Type B pancreatic cell (in vitro differentiated cells): ENCODE results near the gene TUBB6. TPM values are rescaled to one million over a fixed set of nuclear protein-coding genes. Genes with fewer than 3 reads are reported as not detected.
A peak's percentile ranks its signal among the peaks of the same experiment; 100 is the strongest.

ENCODE experiments used
- DNase-seq: peaks from one replicate; pipeline ENCODE4 v3.0.0; 2021; ENCODE audit warnings: mixed read lengths; ENCODE audit not compliant: unreplicated experiment; ENCODE audit errors: extremely low spot score
- H3K27ac Mint-ChIP-seq: 2 replicates; pipeline ENCODE4 v1.8.0; 2021; ENCODE audit warnings: mild to moderate bottlenecking, mixed read lengths
- H3K27me3 Mint-ChIP-seq: 2 replicates; pipeline ENCODE4 v1.8.0; 2021; ENCODE audit warnings: mixed read lengths
- H3K36me3 Mint-ChIP-seq: 2 replicates; pipeline ENCODE4 v1.8.0; 2021; ENCODE audit warnings: mixed read lengths
- H3K4me1 Mint-ChIP-seq: one replicate; pipeline ENCODE4 v1.8.0; 2021; ENCODE audit warnings: mixed read lengths; ENCODE audit not compliant: unreplicated experiment
- H3K4me3 Mint-ChIP-seq: 2 replicates; pipeline ENCODE4 v1.8.0; 2021; ENCODE audit warnings: mild to moderate bottlenecking, mixed read lengths
- H3K9me3 Mint-ChIP-seq: 2 replicates; pipeline ENCODE4 v1.8.0; 2021; ENCODE audit warnings: mixed read lengths
- total RNA-seq: library from RNA; stranded (reverse); gene quantifications from 2 replicates; pipeline ENCODE4 v1.2.1, GENCODE V29; 2021; ENCODE audit warnings: low replicate concordance
- TF ChIP-seq, protein P1 (sequence below): fragments of 200-600 bp; sonication (generic); conservative IDR thresholded peaks from 2 replicates; pipeline ENCODE4 v1.5.0; 2021; ENCODE audit warnings: antibody characterized with exemption, mild to moderate bottlenecking

TUBB6 gene
- total RNA-seq, 1 donor from 2014 or later = 83.8 TPM

DNA sequence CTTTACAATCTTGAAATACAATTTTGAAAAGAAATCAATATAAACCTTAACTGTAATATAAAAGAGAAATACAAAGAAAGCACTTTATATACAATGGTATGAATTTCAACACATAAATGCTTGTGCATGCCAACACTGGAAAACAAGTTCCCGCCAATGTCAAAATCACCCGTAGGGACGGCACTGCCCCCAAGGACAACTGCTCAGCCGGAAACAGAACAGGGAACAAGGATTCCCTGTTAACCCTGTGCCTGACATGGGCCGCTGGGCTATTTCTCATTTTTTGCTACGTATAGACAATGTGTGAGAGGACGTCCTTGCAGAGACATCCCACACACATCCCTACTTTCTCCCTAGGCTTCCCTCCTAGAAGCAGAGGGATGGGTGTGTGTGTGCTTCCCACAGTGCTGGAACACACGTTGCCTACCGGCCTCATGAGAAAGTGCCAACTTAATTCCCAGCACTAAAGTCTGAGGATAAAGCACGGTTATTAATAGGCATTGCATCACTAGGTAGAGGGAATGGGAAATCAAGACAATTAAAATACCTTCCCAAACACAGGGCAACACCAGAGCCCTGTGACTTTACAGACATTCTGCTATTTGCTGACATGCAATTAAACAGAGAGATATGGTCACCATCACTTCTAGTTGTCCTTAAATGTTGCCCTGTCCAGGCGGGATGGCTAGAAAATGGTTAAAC, 54.6 kb downstream of the TUBB6 start:
- Mint-ChIP-seq H3K27ac (no peak overlapping the region), H3K9me3 (no peaks in the 10 kb centered on the region), H3K36me3 (peaks cover 27% of the 10 kb centered on the region), H3K4me3 (no peak overlapping the region), H3K4me1 (no peaks in the 10 kb centered on the region), H3K27me3 (no peaks in the 10 kb centered on the region)
- TF ChIP-seq, protein P1, sequence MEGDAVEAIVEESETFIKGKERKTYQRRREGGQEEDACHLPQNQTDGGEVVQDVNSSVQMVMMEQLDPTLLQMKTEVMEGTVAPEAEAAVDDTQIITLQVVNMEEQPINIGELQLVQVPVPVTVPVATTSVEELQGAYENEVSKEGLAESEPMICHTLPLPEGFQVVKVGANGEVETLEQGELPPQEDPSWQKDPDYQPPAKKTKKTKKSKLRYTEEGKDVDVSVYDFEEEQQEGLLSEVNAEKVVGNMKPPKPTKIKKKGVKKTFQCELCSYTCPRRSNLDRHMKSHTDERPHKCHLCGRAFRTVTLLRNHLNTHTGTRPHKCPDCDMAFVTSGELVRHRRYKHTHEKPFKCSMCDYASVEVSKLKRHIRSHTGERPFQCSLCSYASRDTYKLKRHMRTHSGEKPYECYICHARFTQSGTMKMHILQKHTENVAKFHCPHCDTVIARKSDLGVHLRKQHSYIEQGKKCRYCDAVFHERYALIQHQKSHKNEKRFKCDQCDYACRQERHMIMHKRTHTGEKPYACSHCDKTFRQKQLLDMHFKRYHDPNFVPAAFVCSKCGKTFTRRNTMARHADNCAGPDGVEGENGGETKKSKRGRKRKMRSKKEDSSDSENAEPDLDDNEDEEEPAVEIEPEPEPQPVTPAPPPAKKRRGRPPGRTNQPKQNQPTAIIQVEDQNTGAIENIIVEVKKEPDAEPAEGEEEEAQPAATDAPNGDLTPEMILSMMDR = no peak
- no peak for DNase-seq

DNA sequence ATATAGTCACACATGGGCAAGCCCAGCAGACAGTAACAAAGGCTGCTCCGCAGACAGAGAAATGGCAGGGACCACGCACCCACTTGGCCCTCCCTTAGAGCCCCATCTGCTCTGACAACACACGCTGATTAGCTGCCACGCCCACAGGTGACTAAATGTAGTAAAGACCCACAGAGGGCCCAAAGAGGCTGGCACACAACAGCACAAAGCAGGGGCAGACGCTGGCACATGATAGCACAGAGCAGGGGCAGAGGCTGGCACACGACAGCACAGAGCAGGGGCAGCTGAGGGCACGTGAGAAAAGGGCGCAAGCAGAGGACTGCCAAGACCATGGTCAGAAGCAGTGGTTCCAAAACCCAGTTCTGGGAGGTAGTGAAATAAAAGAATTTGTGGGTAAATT, 58.3 kb downstream of the TUBB6 start:
- DNase-seq = no peak
- H3K4me1 Mint-ChIP-seq = peaks cover 6% of the 10 kb centered on the region
- peaks cover 19% of the 10 kb centered on the region for H3K36me3 Mint-ChIP-seq
- no peaks in the 10 kb centered on the region for H3K27me3 Mint-ChIP-seq
- TF ChIP-seq, protein P1 = no peak
- no peaks in the 10 kb centered on the region for H3K9me3 Mint-ChIP-seq
- H3K27ac Mint-ChIP-seq = no peak overlapping the region
- H3K4me3 Mint-ChIP-seq = no peak overlapping the region

DNA sequence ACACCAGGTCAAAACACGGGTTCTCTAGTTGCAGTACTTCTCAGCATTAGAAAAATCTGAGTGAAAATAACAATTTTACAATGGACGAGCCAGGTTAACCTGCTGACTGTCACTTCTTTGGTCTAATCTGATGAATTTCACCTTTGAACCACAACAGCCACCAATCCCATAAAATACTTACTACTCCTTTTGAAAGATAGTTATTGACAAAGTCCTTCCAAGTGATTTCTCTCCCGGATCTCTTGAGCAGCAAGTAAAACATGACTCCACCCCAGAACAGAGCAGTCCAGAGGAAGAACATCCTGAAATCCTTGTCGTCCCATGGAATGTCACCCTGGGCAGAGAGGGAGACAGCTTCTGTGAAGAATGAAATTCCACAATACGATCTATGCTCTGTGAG, 58.7 kb downstream of the TUBB6 start:
- H3K4me3 Mint-ChIP-seq = no peak overlapping the region
- H3K4me1 Mint-ChIP-seq = peaks cover 10% of the 10 kb centered on the region
- no peaks in the 10 kb centered on the region for H3K9me3 Mint-ChIP-seq
- DNase-seq = no peak
- peaks cover 19% of the 10 kb centered on the region for H3K36me3 Mint-ChIP-seq
- no peaks in the 10 kb centered on the region for H3K27me3 Mint-ChIP-seq
- H3K27ac Mint-ChIP-seq = no peak overlapping the region
- TF ChIP-seq, protein P1 = no peak

DNA sequence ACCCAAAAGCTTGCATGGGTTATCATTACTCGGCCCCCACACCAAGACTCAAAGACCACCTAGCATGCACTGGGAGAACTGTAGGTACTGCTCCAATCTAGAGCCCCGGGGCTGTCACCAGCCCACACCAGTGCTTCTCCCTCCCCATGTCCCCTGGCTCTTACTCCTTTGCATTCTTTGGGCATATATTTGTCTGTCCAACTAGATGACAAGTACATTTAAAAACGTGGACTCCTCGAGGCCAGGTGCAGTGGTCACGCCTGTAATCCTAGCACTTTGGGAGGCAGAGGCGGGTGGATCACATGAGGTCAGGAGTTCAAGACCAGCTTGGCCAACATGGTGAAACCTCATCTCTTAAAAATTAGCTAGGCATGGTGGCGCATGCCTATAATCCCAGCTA, 61.2 kb downstream of the TUBB6 start:
- Mint-ChIP-seq H3K27me3 (no peaks in the 10 kb centered on the region), H3K27ac (no peak overlapping the region), H3K4me3 (no peak overlapping the region), H3K4me1 (peaks cover 28% of the 10 kb centered on the region), H3K36me3 (peaks cover 19% of the 10 kb centered on the region), H3K9me3 (no peaks in the 10 kb centered on the region)
- TF ChIP-seq, protein P1 = no peak
- DNase-seq = no peak

DNA sequence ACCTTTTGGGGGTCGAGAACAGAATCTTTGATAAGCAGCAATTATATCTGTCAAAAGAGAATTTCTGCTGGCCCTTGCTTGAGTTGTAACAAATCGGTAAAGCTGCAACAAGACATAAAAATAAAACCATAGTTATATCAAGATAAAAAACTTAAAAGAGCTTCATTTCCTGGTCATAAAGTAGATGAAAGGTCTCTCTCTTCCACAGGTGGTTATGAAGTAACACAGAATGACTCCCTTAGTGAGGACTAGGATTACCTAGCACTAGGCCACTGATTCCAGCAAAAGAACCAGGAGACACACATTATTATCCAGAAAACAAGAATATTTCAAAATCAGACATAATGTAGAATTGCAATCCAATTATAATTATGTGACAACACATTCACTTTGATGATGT, 63.5 kb downstream of the TUBB6 start:
- peak overlapping the region; percentile 7 for H3K27ac Mint-ChIP-seq
- TF ChIP-seq, protein P1 = no peak
- H3K9me3 Mint-ChIP-seq = no peaks in the 10 kb centered on the region
- H3K27me3 Mint-ChIP-seq = no peaks in the 10 kb centered on the region
- H3K4me1 Mint-ChIP-seq = peaks cover 36% of the 10 kb centered on the region
- H3K36me3 Mint-ChIP-seq = peaks cover 19% of the 10 kb centered on the region
- DNase-seq = no peak
- no peak overlapping the region for H3K4me3 Mint-ChIP-seq

DNA sequence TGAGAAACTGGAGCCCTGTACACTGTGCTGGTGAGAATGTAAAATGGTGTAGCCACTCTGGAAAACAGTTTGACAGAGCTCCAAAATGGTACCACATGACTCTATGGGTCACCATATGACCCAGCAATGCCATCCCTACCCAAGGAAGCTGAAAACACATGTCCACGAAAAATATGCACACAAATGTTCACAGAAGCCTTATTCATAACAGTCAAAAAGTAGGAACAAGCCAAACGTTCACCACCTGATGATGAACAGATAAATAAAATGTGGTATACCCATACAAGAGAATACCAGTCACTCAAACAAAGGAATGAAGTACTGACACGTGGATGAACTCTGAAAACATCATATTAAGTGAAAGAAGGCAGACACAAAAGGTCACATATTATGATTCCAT, 64.4 kb downstream of the TUBB6 start:
- H3K27ac Mint-ChIP-seq = no peak overlapping the region
- H3K27me3 Mint-ChIP-seq = no peaks in the 10 kb centered on the region
- DNase-seq = no peak
- H3K4me1 Mint-ChIP-seq = peaks cover 36% of the 10 kb centered on the region
- TF ChIP-seq, protein P1 = no peak
- H3K36me3 Mint-ChIP-seq = peaks cover 13% of the 10 kb centered on the region
- H3K4me3 Mint-ChIP-seq = peak overlapping the region; percentile 5
- H3K9me3 Mint-ChIP-seq = no peaks in the 10 kb centered on the region
